ENCODE measurements around the gene NUP205. TPM values are rescaled to one million over a fixed set of nuclear protein-coding genes. Genes with fewer than 3 reads are reported as not detected.
A peak's percentile ranks its signal among the peaks of the same experiment; 100 is the strongest.

The NUP205 gene
- total RNA-seq, 6 experiments from 2014 or later, result 12.3 to 20.8 (median 16.1) TPM

- WGBS (ENCODE audit: insufficient coverage, low coverage, low lambda C conversion rate, missing lambda C conversion rate), result 63% methylated on average over 3 of the region's 3 CpGs
- Histone ChIP-seq H3K27ac (no peak overlapping the region), H3K36me3 (no peaks in the 10 kb centered on the region), H3K4me3 (no peak overlapping the region), H3K9me3 (no peaks in the 10 kb centered on the region), H3K4me1 (no peaks in the 10 kb centered on the region), H3K27me3 (no peaks in the 10 kb centered on the region)
- TF ChIP-seq POLR2A (IDR thresholded peaks at IDR 0.05), result no peak
- TF ChIP-seq CTCF (IDR thresholded peaks at IDR 0.05), result no peak
- no peak for DNase-seq
- no peak for ATAC-seq
- intact Hi-C loops (cut with DNase I), result no loop called here
Observed at GRCh38 chr7:135552148-135552547, 5.6 kb upstream of the NUP205 start.

- Histone ChIP-seq H3K27ac (no peak overlapping the region), H3K4me1 (no peaks in the 10 kb centered on the region), H3K9me3 (no peaks in the 10 kb centered on the region), H3K36me3 (no peaks in the 10 kb centered on the region), H3K27me3 (no peaks in the 10 kb centered on the region), H3K4me3 (no peak overlapping the region)
- TF ChIP-seq POLR2A (IDR thresholded peaks at IDR 0.05), result no peak
- no peak for TF ChIP-seq CTCF (IDR thresholded peaks at IDR 0.05)
- intact Hi-C loops (cut with DNase I), result no loop called here
- DNase-seq, result no peak
- 77% methylated on average over 3 of the region's 3 CpGs for WGBS (ENCODE audit: insufficient coverage, low coverage, low lambda C conversion rate, missing lambda C conversion rate)
- no peak for ATAC-seq
Observed at GRCh38 chr7:135553346-135553745, 4.4 kb upstream of the NUP205 start.

- under 1% methylated on average over 15 of the region's 16 CpGs for WGBS (ENCODE audit: insufficient coverage, low coverage, low lambda C conversion rate, missing lambda C conversion rate)
- Histone ChIP-seq H3K36me3 (no peaks in the 10 kb centered on the region), H3K27ac (peak overlapping the region; percentile 76 to 97 (median 95)), H3K27me3 (no peaks in the 10 kb centered on the region), H3K4me1 (no peaks in the 10 kb centered on the region), H3K4me3 (peak overlapping the region; percentile 72 to 82 (median 80)), H3K9me3 (no peaks in the 10 kb centered on the region)
- intact Hi-C loops (cut with DNase I), result no loop called here
- peak in 1 of 3 donors; percentile 40 for DNase-seq
- ATAC-seq, result peak; percentile 60 to 77 (median 68)
- TF ChIP-seq POLR2A (IDR thresholded peaks at IDR 0.05), result no peak
- peak; percentile 41 to 56 (median 47) for TF ChIP-seq CTCF (IDR thresholded peaks at IDR 0.05)
Observed at GRCh38 chr7:135558337-135558767, 635 bp downstream of the NUP205 start.

- Histone ChIP-seq H3K4me3 (peak overlapping the region; percentile 72 to 82 (median 80)), H3K27me3 (no peaks in the 10 kb centered on the region), H3K4me1 (no peaks in the 10 kb centered on the region), H3K9me3 (no peaks in the 10 kb centered on the region), H3K27ac (no peak overlapping the region), H3K36me3 (no peaks in the 10 kb centered on the region)
- WGBS (ENCODE audit: insufficient coverage, low coverage, low lambda C conversion rate, missing lambda C conversion rate), result 45% methylated on average over 5 of the region's 5 CpGs
- no peak for ATAC-seq
- TF ChIP-seq CTCF (IDR thresholded peaks at IDR 0.05) (no peak), POLR2A (IDR thresholded peaks at IDR 0.05) (no peak)
- intact Hi-C loops (cut with DNase I), result no loop called here
- DNase-seq, result no peak
Observed at GRCh38 chr7:135558881-135559280, 1.2 kb downstream of the NUP205 start.

GRCh38 chr7:135560631-135561030 lies 2.9 kb downstream of the NUP205 start:
- 44% methylated on average over 1 of the region's 1 CpG for WGBS (ENCODE audit: insufficient coverage, low coverage, low lambda C conversion rate, missing lambda C conversion rate)
- Histone ChIP-seq H3K36me3 (no peaks in the 10 kb centered on the region), H3K4me3 (no peak overlapping the region), H3K27me3 (no peaks in the 10 kb centered on the region), H3K27ac (no peak overlapping the region), H3K4me1 (no peaks in the 10 kb centered on the region), H3K9me3 (no peaks in the 10 kb centered on the region)
- intact Hi-C loops (cut with DNase I), result no loop called here
- DNase-seq (no peak), ATAC-seq (no peak)
- TF ChIP-seq CTCF (IDR thresholded peaks at IDR 0.05), result no peak
- TF ChIP-seq POLR2A (IDR thresholded peaks at IDR 0.05), result no peak

Data from right lobe of liver (tissue), 6 donors.